SK-N-MC (cell line): ENCODE results near the gene OOSP3.

Experiments used
- EZH2 ChIP-seq: fragments of 200-600 bp; sonication (generic); IDR thresholded peaks from one replicate; pipeline ENCODE4 v1.6.1; 2017; ENCODE audit warnings: antibody characterized with exemption
- FOXP2 ChIP-seq: optimal IDR thresholded peaks from 2 replicates; pipeline ENCODE3; 2011; ENCODE audit warnings: mild to moderate bottlenecking, moderate library complexity; ENCODE audit not compliant: insufficient read depth; ENCODE audit errors: extremely low read length, control extremely low read depth
- POLR2AphosphoS5 ChIP-seq: IDR thresholded peaks from 2 replicates; pipeline ENCODE4 v1.6.1; 2012; ENCODE audit warnings: mild to moderate bottlenecking, low read depth, low read length, borderline replicate concordance

DNA sequence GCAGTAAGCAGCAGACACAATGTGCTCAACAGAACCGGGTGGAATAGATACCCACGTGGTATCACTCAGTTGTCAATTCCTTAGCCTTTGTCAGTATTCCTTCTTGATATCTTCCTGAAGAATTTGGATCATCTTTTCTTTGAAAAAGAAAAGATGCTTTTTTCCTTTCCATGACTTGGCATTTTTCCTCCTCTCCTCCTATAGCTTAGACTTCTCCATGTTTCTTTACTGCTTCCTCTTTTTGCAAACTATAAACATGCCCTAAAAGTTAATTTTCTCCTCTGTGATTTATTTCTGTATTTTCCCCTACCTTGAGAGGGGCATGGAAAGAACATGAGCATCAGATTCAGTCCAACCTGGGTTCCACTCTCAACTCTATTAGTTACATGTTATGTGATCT is 45.0 kb upstream of the OOSP3 start:
- TF ChIP-seq EZH2 (no peak), POLR2AphosphoS5 (no peak), FOXP2 (no peak)
